Urinary bladder (tissue), 4 donors: Measurements from ENCODE around the gene INCA1. TPM values are rescaled to one million over a fixed set of nuclear protein-coding genes. Genes with fewer than 3 reads are reported as not detected.
A peak's percentile ranks its signal among the peaks of the same experiment; 100 is the strongest.
"Not testable (repeated sequence)": the region's sequence is repeated elsewhere in the genome, so short reads cannot be mapped to it uniquely, and the experiment has no call there.

Source experiments
- DNase-seq: peaks from one replicate; pipeline ENCODE4 v3.0.0-alpha.2; 2015; ENCODE audit errors: extremely low spot score
- H3K27ac ChIP-seq: one replicate; pipeline ENCODE4 v1.5.1; 2013; ENCODE audit warnings: low read depth, mild to moderate bottlenecking, moderate library complexity
- H3K36me3 ChIP-seq: one replicate; pipeline ENCODE4 v1.6.1; 2013; ENCODE audit warnings: mild to moderate bottlenecking, moderate library complexity; ENCODE audit not compliant: insufficient read depth
- H3K4me1 ChIP-seq: one replicate; pipeline ENCODE4 v1.6.1; 2013; ENCODE audit warnings: mild to moderate bottlenecking, moderate library complexity; ENCODE audit not compliant: insufficient read depth
- H3K4me3 ChIP-seq: one replicate; pipeline ENCODE4 v1.5.1; 2013; ENCODE audit warnings: low read depth, low read length
- WGBS: extraction: QIAGEN DNeasy Blood & Tissue Kit; methylation state at CpG from one replicate; pipeline ENCODE4 v1.1.7; 2013; 5-methylcytosine and 5-hydroxymethylcytosine counted together
- polyA plus RNA-seq: library from polyadenylated mRNA; stranded (reverse); fragments of 200-250 nt; gene quantifications from one replicate; pipeline ENCODE4 v1.2.3, GENCODE V29; 2013
- total RNA-seq: library from RNA; depleted of rRNA; stranded (reverse); fragments of >200 nt; gene quantifications from one replicate; pipeline ENCODE4 v1.2.3, GENCODE V29; 2014
- donor health status: healthy with polysubstance abuse.
- donor health status: healthy.

Gene INCA1
- total RNA-seq (0.42 TPM), polyA plus RNA-seq (1.3 TPM)

GRCh38 chr17:4997302-4998026 is at the start of gene INCA1, which contains the start of gene KIF1C:
Gene INCA1, minus strand, starts transcription at chr17:4997522. Its CDS starts 3,085 bp downstream, at chr17:4994437.
Gene KIF1C, plus strand, starts transcription at chr17:4997950. Its CDS starts 2,297 bp downstream, at chr17:5000247.
- peak; percentile 84 for DNase-seq
- under 1% methylated on average over 93 of the region's 93 CpGs for WGBS

GRCh38 chr17:5045496-5045895 is 48.2 kb upstream of the INCA1 start:
- Histone ChIP-seq H3K36me3 (no peaks in the 10 kb centered on the region), H3K4me1 (no peaks in the 10 kb centered on the region)
- WGBS = 80% methylated on average over 6 of the region's 6 CpGs

More at GRCh38 chr17:4997302-4998026, at the start of gene INCA1, which contains the start of gene KIF1C:
- H3K36me3 ChIP-seq = no peaks in the 10 kb centered on the region
- H3K27ac ChIP-seq = peak within 1 kb of the TSS; percentile 90
- peak within 1 kb of the TSS; percentile 81 for H3K4me3 ChIP-seq
- H3K4me1 ChIP-seq = peaks cover 5% of the 10 kb centered on the region

DNA sequence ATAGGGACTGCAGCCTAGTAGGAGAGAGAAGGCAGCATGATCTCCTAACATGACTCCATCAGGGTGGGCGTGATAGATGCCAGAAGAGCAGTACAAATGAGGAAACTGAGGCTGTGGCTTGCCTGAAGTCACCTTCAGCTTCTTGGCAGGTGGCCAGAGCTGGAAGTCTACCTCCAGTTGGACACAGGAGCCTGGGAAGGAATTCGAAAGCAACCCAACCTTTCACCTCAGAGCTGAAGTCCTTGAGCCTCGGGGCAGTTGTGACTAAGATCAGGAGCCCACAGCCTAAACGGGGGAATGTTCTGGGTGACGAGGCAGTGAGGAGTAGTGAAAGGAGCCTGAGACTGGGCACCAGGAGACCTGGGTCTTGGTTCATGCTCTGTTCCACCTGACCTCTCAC is 47.3 kb upstream of the INCA1 start:
- no peak for DNase-seq
- H3K4me3 ChIP-seq = no peak overlapping the region
- no peak overlapping the region for H3K27ac ChIP-seq
- no peaks in the 10 kb centered on the region for H3K36me3 ChIP-seq
- no peaks in the 10 kb centered on the region for H3K4me1 ChIP-seq
- 90% methylated on average over 5 of the region's 5 CpGs for WGBS

More at GRCh38 chr17:5045496-5045895, 48.2 kb upstream of the INCA1 start:
- no peak for DNase-seq
- H3K4me3 ChIP-seq = no peak overlapping the region
- H3K27ac ChIP-seq = no peak overlapping the region

DNA sequence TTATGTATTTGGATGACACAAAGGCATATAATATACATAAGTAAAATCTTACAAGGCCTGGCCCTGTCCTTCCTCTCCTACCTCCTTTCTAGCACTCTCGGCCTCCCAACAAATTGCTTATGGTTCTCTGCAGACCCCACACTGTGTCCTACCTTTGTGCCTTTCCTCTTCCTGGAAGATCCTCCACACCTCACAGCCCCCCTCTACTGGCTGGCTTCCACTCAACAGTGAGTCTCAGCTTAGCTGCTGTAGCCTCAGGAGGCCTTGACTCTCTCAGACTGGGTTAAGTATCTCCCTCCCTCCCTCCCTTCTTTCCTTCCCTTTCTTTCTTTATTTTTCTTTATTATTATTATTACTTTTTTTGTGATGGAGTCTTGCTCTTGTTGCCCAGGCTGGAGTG is 46.2 kb upstream of the INCA1 start:
- no peak for DNase-seq
- no peaks in the 10 kb centered on the region for H3K36me3 ChIP-seq
- no peak overlapping the region for H3K4me3 ChIP-seq
- H3K27ac ChIP-seq = no peak overlapping the region
- 87% methylated on average over 1 of the region's 1 CpG for WGBS
- H3K4me1 ChIP-seq = no peaks in the 10 kb centered on the region

- no peak for DNase-seq
- Histone ChIP-seq H3K27ac (no peak overlapping the region), H3K4me1 (no peaks in the 10 kb centered on the region), H3K4me3 (no peak overlapping the region), H3K36me3 (no peaks in the 10 kb centered on the region)
- WGBS = 83% methylated on average over 15 of the region's 15 CpGs
These were observed 45.1 kb upstream of the INCA1 start for GRCh38 chr17:5042157-5043022.

- 7% methylated on average over 24 of the region's 24 CpGs for WGBS
- peak within 1 kb of the TSS; percentile 29 for H3K4me3 ChIP-seq
- no peaks in the 10 kb centered on the region for H3K4me1 ChIP-seq
These were observed 38.0 kb upstream of the INCA1 start, which contains the start of gene SLC52A1 for GRCh38 chr17:5035315-5035714. Gene SLC52A1, minus strand, starts transcription at chr17:5035426. Its CDS starts 820 bp downstream, at chr17:5034606.

DNA sequence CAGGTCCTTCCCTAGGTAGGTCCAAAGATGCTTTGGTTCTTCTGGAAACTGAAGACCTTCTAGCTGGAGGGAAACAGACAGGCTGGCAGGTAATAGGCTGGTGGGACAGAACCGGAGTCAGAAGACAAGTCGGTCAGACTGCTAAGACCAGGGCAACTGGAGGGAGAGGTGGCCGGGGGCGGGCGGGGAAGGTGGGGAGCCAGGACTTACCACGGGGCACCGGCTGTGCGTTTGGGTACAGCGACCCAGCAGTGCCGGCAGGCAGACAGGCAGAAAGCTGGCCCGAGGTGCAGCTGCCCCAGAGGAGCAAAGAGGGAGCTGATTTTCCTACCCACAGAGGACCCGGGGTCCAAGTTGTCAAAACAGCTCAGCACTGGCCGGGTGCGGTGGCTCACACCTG is 37.3 kb upstream of the INCA1 start:
- no peak for DNase-seq
- Histone ChIP-seq H3K4me3 (no peak overlapping the region), H3K27ac (no peak overlapping the region), H3K36me3 (no peaks in the 10 kb centered on the region), H3K4me1 (no peaks in the 10 kb centered on the region)
- 85% methylated on average over 14 of the region's 14 CpGs for WGBS

More at GRCh38 chr17:5035315-5035714, 38.0 kb upstream of the INCA1 start, which contains the start of gene SLC52A1:
- Histone ChIP-seq H3K36me3 (no peaks in the 10 kb centered on the region), H3K27ac (no peak within 1 kb of the TSS)
- DNase-seq = no peak

DNA sequence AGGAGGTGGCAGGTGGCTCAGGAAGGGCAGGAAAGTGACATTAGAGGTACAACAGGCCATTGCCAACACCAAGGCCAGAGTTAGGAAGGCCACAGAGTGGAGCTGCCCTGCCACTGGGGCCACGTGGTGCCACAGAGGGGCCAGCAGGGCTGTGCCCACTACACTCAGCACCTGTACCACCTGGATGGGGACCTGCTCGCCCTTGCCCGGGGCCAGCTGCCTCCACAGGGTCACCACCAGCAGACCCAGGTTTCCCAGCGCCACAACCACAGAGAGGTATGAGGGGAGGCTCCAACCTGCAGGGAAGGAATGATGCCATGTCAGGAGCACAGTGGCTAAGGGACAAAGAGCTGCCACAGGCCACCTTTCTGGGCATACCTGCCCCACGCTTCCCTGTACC is 36.7 kb upstream of the INCA1 start:
- DNase-seq = no peak
- Histone ChIP-seq H3K27ac (no peak overlapping the region), H3K4me1 (no peaks in the 10 kb centered on the region), H3K36me3 (no peaks in the 10 kb centered on the region), H3K4me3 (no peak overlapping the region)
- WGBS = 93% methylated on average over 5 of the region's 5 CpGs

DNA sequence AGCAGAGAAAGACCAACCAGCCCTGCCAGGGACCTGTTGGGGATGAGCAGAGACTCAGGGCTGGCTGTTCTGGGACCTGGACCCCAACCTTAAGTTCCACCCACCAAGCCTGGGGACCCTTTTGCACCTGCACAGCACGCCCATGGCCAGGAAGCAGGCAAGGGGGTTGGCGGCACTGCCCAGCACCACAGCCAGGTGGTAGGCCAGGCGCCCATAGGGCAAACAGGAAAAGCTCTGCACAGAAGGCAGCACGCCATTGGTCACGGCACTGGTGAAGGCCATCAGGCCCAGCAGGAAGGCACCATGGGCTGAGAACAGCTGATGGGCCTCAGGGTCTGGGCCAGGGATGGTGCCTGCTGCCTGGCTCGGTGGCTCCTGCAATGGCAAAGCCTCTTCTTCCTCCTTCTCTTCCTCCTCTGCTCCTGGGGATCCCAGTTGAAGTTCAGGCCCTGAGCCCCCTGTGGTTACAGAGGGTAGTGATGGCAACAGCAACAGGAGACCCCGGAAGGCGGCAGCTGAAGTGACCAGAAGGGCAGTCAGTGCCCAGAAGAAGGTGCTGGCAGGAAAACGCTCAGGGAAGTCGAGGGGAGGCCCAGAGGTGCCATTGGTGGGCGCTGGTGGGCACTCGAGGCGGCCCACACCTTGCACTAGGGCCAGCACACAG is 36.2 kb upstream of the INCA1 start:
- H3K27ac ChIP-seq = no peak overlapping the region

DNA sequence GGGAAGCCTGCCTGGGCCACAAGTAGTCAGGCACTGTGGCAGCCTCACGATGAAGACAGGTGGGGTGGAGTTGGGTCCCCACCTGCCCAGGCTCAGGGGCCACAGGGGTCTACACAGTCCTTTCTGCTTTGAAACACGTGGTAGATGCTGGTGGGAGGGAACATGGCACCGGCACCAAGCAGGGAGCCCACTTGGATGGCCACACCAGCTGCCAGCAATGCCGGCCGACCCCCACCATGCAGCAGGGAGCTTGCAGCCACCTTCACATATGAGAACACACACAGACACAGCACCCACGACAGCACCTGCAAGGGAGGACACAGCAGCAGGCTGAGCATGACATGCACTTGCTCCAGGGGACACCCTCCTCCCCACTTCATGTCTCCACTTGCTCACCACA is 35.5 kb upstream of the INCA1 start:
- Histone ChIP-seq H3K36me3 (no peaks in the 10 kb centered on the region), H3K4me3 (no peak overlapping the region), H3K4me1 (no peaks in the 10 kb centered on the region), H3K27ac (no peak overlapping the region)
- no peak for DNase-seq
- 86% methylated on average over 6 of the region's 6 CpGs for WGBS

More for the DNA sequence above, 36.2 kb upstream of the INCA1 start:
- Histone ChIP-seq H3K4me1 (no peaks in the 10 kb centered on the region), H3K4me3 (no peak overlapping the region), H3K36me3 (no peaks in the 10 kb centered on the region)
- WGBS = 89% methylated on average over 13 of the region's 13 CpGs
- DNase-seq = no peak

- peak; percentile 72 for DNase-seq
- H3K4me1 ChIP-seq = no peaks in the 10 kb centered on the region
- WGBS = 3% methylated on average over 48 of the region's 48 CpGs
- peak overlapping the region; percentile 44 for H3K4me3 ChIP-seq
- H3K27ac ChIP-seq = no peak overlapping the region
- no peaks in the 10 kb centered on the region for H3K36me3 ChIP-seq
These were observed 34.2 kb upstream of the INCA1 start for GRCh38 chr17:5031365-5032082.

DNA sequence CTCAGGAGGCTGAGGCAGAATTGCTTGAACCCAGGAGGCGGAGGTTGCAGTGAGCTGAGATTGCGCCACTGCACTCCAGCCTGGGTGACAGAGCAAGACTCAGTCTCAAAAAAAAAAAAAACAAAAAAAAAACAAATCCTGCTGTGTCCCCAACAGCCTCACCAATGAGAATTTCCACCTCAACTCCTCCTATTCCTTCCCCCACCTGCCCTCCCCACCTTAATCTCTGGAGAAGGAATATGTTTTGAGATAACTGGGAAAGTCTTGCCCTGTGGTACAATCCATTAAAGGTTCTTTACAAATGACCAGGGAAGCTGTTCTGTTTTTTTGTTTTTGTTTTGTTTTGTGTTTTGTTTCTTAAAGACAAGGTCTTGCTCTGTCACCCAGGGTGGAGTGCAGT is 32.8 kb upstream of the INCA1 start:
- H3K27ac ChIP-seq, H3K36me3 ChIP-seq, H3K4me3 ChIP-seq, DNase-seq, H3K4me1 ChIP-seq: not testable (repeated sequence)
- WGBS = 100% methylated on average over 2 of the region's 2 CpGs

- Histone ChIP-seq H3K27ac (no peak overlapping the region), H3K36me3 (no peaks in the 10 kb centered on the region), H3K4me1 (no peaks in the 10 kb centered on the region), H3K4me3 (no peak overlapping the region)
- DNase-seq = no peak
- 73% methylated on average over 5 of the region's 5 CpGs for WGBS
These were observed 30.6 kb upstream of the INCA1 start for GRCh38 chr17:5027916-5028315.
